ENCODE measurements around the gene TSC22D1. TPM values are rescaled to one million over a fixed set of nuclear protein-coding genes. Genes with fewer than 3 reads are reported as not detected.
"Not testable (repeated sequence)": the region's sequence is repeated elsewhere in the genome, so short reads cannot be mapped to it uniquely, and the experiment has no call there.

TSC22D1 gene
- polyA plus RNA-seq, 3 donors from 2014 or later, result 11.5 to 13.3 (median 12.1) TPM

DNA sequence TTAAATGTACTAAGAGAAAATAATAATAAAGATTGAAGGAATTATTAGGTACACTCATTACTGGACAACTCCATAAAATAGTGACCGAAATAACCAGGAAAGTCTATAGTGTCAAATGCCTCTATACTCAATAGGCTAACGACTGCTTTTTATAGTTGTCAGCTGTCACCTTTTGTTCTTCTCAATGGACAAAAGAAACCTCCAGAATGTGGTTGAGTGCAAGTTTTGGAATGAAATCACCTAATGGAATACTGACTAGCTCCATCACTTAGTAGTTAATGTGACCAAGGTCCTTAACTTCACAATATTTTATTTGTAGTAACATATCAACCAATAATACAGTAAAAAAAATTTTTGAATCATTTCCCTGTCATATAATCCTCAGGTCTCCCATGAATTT, 18.1 kb downstream of the TSC22D1 start:
- Mint-ChIP-seq H3K36me3 (no peaks in the 10 kb centered on the region), H3K4me3 (no peak overlapping the region), H3K9me3 (no peaks in the 10 kb centered on the region), H3K4me1 (peaks cover 2 to 8% of the 10 kb centered on the region in 2 donors), H3K27ac (no peak overlapping the region), H3K27me3 (ENCODE audit: low read depth in 3 of 3) (no peaks in the 10 kb centered on the region)
- DNase-seq, result no peak

DNA sequence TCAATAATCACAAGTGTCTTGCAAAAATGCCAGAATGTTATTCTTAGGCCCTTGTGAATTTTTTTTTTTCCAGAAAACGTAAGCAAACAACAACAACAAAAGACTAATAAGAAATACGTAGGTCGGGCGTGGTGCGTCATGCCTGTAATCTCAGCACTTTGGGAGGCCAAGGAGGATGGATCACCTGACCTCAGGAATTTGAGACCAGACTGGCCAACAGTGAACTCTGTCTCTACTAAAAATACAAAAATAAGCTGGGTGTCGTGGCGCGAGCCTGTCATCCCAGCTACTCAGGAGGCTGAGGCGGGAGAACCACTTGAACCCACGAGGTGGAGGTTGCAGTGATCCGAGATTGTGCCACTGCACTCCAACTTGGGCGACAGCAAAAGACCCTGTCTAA, 20.9 kb downstream of the TSC22D1 start:
- no peak overlapping the region for H3K27ac Mint-ChIP-seq
- H3K36me3 Mint-ChIP-seq, result peaks cover 0 to 6% (median 0%) of the 10 kb centered on the region in 3 donors
- no peaks in the 10 kb centered on the region for H3K9me3 Mint-ChIP-seq
- no peak for DNase-seq
- H3K4me1 Mint-ChIP-seq, result peaks cover 2 to 8% of the 10 kb centered on the region in 2 donors
- no peaks in the 10 kb centered on the region for H3K27me3 Mint-ChIP-seq (ENCODE audit: low read depth in 3 of 3)
- H3K4me3 Mint-ChIP-seq, result no peak overlapping the region

DNA sequence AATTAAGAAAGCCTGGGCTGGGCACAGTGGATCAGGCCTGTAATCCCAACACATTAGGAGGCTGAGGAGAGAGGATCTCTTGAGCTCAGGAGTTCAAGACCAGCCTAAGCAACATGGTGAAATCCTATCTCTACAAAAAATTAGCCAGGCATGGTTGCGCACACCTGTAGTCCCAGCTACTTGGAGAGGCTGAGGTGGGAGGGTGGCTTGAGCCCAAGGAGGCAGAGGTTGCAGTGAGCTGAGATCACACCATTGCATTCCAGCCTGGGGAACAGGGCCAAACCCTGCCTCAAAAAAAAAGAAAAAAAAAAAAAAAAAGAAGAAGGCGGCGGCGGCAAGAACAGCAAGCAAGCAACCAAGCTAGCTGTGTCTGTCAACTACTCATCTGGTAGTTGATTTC, 26.7 kb downstream of the TSC22D1 start:
- no peak overlapping the region for H3K27ac Mint-ChIP-seq
- no peaks in the 10 kb centered on the region for H3K9me3 Mint-ChIP-seq
- H3K4me3 Mint-ChIP-seq, result no peak overlapping the region
- H3K36me3 Mint-ChIP-seq, result peaks cover 0 to 6% (median 0%) of the 10 kb centered on the region in 3 donors
- no peak for DNase-seq
- peaks cover 0 to 4% of the 10 kb centered on the region in 2 donors for H3K4me1 Mint-ChIP-seq
- no peaks in the 10 kb centered on the region for H3K27me3 Mint-ChIP-seq (ENCODE audit: low read depth in 3 of 3)

DNA sequence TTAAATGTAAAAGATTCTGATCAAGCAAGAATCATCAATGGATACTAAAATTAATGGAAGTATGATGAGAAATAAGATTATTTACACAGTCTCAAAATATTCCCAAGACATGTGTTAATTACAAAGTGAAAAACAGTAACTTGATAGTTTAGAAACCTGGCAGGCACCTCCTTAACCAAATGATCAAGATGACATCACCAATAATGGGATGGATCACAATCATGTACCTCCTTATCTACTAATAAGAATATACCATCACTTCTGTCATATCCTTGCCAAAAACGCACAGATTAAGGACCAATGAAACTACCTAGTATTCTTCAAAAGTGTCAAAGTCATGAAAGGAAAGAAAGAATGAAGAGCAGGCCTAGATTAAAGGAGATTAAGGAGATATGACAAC, 30.0 kb downstream of the TSC22D1 start:
- Mint-ChIP-seq H3K36me3 (peaks cover 0 to 4% (median 0%) of the 10 kb centered on the region in 3 donors), H3K27me3 (ENCODE audit: low read depth in 3 of 3) (no peaks in the 10 kb centered on the region), H3K9me3 (no peaks in the 10 kb centered on the region), H3K4me1 (peaks cover 0 to 4% of the 10 kb centered on the region in 2 donors), H3K27ac (no peak overlapping the region), H3K4me3 (no peak overlapping the region)
- no peak for DNase-seq

DNA sequence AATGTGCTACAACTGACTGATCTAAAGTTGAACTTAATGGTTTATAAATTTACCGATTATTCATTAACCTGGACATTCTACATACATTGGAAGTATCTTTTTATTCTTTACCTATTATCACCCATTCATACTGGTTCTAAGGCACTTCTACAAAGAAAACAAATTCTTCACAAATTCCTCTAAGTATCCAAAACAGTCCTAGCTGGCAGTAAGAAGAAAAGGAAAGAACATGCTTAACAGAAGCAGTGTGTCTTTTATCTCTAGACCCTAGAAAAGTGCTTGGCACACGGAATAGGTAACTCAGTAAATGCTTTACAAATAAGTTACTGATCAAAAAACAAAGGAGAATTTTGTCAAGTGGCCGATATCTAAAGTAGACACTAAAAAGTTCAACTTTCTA, 32.8 kb downstream of the TSC22D1 start:
- no peaks in the 10 kb centered on the region for H3K9me3 Mint-ChIP-seq
- H3K4me3 Mint-ChIP-seq, result no peak overlapping the region
- H3K4me1 Mint-ChIP-seq, result peaks cover 0 to 4% of the 10 kb centered on the region in 2 donors
- no peak for DNase-seq
- H3K36me3 Mint-ChIP-seq, result peaks cover 0 to 15% (median 3%) of the 10 kb centered on the region in 3 donors
- no peaks in the 10 kb centered on the region for H3K27me3 Mint-ChIP-seq (ENCODE audit: low read depth in 3 of 3)
- H3K27ac Mint-ChIP-seq, result no peak overlapping the region

DNA sequence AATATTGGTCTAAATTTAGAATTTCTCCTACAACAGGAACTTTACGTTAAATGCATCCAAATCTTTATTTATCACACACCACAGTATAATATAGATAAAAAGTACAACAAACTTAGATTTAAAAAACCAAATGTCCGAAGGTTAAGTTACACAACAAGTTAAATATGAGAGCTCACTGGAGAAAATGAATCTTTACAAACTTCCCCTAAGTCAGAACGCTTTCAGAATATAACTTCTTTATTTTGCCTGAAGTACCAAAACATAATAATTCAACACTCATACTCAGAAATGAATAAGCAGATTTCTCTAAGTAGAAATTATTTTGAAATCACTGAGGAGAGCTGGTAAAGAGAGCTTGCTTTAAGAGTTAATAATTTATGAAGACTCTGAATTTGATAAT, 33.8 kb downstream of the TSC22D1 start:
- peaks cover 0 to 16% (median 3%) of the 10 kb centered on the region in 3 donors for H3K36me3 Mint-ChIP-seq
- DNase-seq, result no peak
- no peaks in the 10 kb centered on the region for H3K27me3 Mint-ChIP-seq (ENCODE audit: low read depth in 3 of 3)
- H3K27ac Mint-ChIP-seq, result no peak overlapping the region
- no peak overlapping the region for H3K4me3 Mint-ChIP-seq
- H3K9me3 Mint-ChIP-seq, result no peaks in the 10 kb centered on the region
- peaks cover 0 to 4% of the 10 kb centered on the region in 2 donors for H3K4me1 Mint-ChIP-seq

DNA sequence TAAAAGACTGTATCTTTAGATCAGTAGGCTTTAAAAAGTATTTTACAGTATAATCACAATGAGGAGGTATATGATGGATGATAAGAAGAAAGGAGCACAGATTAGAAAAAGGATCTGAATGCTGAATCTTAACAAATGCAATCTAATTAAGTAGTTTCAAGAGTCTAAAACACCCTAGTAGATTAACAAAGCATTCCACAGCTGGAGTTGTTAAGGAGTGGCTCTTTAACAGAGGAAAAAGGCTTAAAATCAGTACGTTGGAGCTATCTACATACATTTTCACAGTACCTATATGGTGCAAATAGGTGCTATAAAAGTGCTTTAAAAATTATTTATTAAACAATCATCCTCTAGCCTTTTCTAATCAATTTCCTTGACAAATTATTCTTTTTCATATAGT, 34.5 kb downstream of the TSC22D1 start:
- DNase-seq, result no peak
- Mint-ChIP-seq H3K27ac (no peak overlapping the region), H3K27me3 (ENCODE audit: low read depth in 3 of 3) (no peaks in the 10 kb centered on the region), H3K9me3 (no peaks in the 10 kb centered on the region), H3K4me1 (peaks cover 0 to 4% of the 10 kb centered on the region in 2 donors), H3K4me3 (no peak overlapping the region), H3K36me3 (peaks cover 0 to 16% (median 3%) of the 10 kb centered on the region in 3 donors)

DNA sequence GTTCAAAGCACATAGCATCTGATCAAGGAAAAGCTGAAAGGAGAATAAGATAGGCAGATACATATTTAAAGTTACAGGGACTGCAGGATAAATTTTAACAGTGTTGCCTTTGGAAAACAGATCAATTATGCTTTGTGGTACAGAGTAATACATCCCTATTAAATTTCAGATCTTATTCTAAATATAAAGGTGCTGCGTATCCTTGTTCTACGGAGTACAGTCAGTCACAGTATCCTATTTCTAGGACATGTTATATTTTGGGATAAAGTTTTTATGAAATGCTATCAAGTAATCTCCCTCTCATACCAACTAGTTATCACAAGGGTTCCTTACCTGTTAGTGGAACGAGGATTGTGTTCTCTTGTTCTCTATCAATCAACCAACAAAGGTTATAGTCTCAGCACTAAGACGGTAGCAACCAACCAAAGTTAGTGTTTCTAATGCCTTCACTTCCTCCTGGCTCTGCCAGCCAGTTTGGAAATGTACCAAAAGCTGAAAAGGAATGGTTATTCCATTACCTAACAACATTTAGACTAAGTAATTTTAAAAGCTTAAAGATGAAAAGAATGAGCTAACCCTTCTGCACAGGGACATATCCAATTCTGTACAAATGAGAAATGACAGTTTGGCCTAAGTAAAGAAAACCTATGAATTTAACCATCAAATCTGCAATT, 35.2 kb downstream of the TSC22D1 start:
- DNase-seq, result no peak
- Mint-ChIP-seq H3K4me3 (no peak overlapping the region), H3K36me3 (peaks cover 0 to 16% (median 3%) of the 10 kb centered on the region in 3 donors), H3K4me1 (no peaks in the 10 kb centered on the region), H3K9me3 (no peaks in the 10 kb centered on the region), H3K27me3 (ENCODE audit: low read depth in 3 of 3) (no peaks in the 10 kb centered on the region), H3K27ac (no peak overlapping the region)

DNA sequence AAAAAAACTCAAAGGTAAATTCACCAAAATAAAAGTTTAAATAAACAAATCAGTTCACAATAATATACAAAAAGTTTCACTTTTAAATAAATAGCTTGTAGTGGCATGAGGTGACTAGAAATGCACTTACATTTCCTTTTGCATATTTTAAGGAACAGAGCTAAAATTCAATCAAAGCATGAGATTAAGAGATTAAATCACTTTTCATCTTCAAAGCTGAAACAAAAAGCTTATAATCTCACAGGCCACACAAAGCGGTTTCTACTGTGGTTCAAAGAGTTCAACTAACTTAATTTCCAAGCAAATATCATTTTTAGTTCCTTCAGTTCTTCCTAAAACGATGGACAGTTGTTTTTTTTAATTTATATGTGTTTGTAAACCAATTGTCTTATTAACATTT, 38.9 kb downstream of the TSC22D1 start:
- Mint-ChIP-seq H3K9me3 (no peaks in the 10 kb centered on the region), H3K27ac (no peak overlapping the region)
- DNase-seq, result no peak

DNA sequence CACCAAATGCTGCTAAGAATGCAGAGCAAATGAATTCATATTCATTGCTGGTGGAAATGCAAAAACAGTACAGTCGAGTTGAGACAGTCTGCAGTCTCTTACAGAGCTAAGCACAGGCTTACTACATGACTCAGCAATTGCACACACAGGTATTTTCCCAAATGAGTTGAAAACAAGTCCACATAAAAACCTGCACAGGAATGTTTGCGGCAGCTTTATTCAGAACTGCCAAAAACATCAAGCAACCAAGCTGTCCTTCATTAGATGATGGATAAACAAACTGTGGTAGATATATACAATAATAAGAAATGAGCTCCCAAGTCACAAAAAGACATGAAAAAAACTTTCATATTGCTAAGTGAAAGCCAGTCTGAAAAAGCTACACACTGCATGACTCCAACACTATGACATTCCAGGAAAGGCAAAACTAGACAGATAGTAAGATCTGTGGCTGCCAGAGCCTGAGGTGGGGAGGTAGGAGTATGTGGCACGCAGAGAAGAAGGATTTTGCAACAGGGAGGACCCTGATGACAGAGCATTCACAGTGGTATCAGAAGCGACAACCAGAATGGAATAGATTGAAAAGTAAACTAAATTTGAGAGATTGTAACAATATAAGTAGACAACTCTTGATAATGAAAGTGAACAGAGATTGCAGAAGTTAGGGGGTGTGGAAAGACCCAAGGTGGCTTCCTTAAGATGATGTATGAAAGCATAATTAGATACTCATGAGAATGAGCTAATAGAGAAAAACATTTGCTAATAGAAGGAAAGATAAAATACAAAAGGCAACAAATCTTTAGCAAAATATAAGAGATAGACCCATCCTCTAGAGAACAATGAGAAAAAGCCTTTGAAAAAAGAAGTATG, 52.7 kb downstream of the TSC22D1 start:
- H3K4me1 Mint-ChIP-seq, result peaks cover 0 to 1% of the 10 kb centered on the region in 2 donors
- no peak overlapping the region for H3K4me3 Mint-ChIP-seq
- H3K27ac Mint-ChIP-seq, result no peak overlapping the region
- DNase-seq, result no peak
- H3K36me3 Mint-ChIP-seq, result no peaks in the 10 kb centered on the region
- H3K27me3 Mint-ChIP-seq (ENCODE audit: low read depth in 3 of 3), result peaks cover 0 to 1% (median 0%) of the 10 kb centered on the region in 3 donors
- no peaks in the 10 kb centered on the region for H3K9me3 Mint-ChIP-seq

More for the DNA sequence above, 38.9 kb downstream of the TSC22D1 start:
- Mint-ChIP-seq H3K36me3 (peaks cover 7 to 17% (median 7%) of the 10 kb centered on the region in 3 donors), H3K27me3 (ENCODE audit: low read depth in 3 of 3) (no peaks in the 10 kb centered on the region), H3K4me3 (no peak overlapping the region), H3K4me1 (no peaks in the 10 kb centered on the region)

DNA sequence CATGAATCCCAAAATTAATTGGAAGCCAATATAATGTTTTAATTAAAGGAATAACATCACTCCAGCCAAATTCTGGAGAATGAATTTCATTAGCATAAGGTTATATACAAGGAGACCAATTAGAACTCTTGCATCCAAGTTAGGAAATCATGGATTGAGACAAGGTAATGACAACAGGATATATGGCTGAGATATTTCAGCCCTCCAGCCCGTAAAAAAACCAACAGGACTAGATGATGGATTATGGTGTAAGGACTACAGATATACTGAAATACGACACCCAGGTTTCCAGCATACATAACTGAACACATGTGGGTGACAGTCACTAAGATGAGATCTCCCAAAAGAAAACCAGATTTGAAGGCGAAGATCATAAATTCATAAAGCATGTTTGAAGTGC, 56.5 kb downstream of the TSC22D1 start:
- Mint-ChIP-seq H3K27ac (no peak overlapping the region), H3K27me3 (ENCODE audit: low read depth in 3 of 3) (peaks cover 0 to 3% (median 0%) of the 10 kb centered on the region in 3 donors), H3K4me1 (peaks cover 0 to 1% of the 10 kb centered on the region in 2 donors), H3K36me3 (peaks cover 0 to 3% (median 0%) of the 10 kb centered on the region in 3 donors), H3K4me3 (no peak overlapping the region), H3K9me3 (no peaks in the 10 kb centered on the region)
- DNase-seq, result no peak

DNA sequence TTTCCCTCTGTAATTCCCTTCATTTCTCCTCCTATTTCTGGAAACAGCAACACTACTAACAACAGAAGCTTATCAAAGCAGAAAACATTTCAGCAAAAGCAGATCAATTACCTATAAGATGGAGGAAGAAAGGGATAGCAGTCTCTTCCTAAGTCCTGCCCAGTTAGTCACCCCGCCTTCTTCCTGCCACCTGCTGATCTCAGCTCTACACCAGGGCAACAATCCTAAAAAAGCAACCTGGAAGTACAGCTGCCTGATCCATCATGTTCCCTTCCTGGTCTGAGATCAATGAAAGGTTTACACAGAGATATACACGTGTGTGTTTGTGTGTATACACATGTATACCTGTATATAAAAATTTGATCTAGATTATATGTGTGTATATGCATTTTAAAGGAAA, 59.4 kb downstream of the TSC22D1 start:
- Mint-ChIP-seq H3K36me3 (peaks cover 0 to 17% (median 8%) of the 10 kb centered on the region in 3 donors), H3K4me1 (no peaks in the 10 kb centered on the region), H3K27me3 (ENCODE audit: low read depth in 3 of 3) (peaks cover 0 to 2% (median 0%) of the 10 kb centered on the region in 3 donors), H3K9me3 (no peaks in the 10 kb centered on the region), H3K27ac (no peak overlapping the region), H3K4me3 (no peak overlapping the region)
- no peak for DNase-seq

DNA sequence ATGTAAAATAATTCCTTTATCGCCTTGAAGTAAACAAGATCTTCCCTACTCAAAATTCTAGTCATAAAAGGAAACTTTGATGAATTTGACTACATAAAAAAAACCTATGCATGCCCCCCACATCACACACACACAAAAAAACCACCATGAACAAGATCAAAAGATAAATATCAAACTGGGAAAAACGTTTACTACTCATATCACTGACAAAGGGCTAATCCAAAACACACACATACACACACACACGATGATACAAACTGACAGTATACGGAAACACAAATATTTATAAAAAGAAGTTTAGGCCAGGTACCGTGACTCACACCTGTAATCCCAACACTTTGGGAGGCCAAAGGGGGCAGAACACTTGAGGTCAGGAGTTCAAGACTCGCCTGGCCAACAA, 61.9 kb downstream of the TSC22D1 start:
- H3K36me3 Mint-ChIP-seq, result peaks cover 0 to 24% (median 8%) of the 10 kb centered on the region in 3 donors
- no peaks in the 10 kb centered on the region for H3K4me1 Mint-ChIP-seq
- H3K27me3 Mint-ChIP-seq (ENCODE audit: low read depth in 3 of 3), result peaks cover 0 to 2% (median 0%) of the 10 kb centered on the region in 3 donors
- H3K27ac Mint-ChIP-seq, result peak overlapping the region in 1 of 6 donors; percentile 1
- H3K4me3 Mint-ChIP-seq, result no peak overlapping the region
- H3K9me3 Mint-ChIP-seq, result no peaks in the 10 kb centered on the region
- DNase-seq, result no peak

DNA sequence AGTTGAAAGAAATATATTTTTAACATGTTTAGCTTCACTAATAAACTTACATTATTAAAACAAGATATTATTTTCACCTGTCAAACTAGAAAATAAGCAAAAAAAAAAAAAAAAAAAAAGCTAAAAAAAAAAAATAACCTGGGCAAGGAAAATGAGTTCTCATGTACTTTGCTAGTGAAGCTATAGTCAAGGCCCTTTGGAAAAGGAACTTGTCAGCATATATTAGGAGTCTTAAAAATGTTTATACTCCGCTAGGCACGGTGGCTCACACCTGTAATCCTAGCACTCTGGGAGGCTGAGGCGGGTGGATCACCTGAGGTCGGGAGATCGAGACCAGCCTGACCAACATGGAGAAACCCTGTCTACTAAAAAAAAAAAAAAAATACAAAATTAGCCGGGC, 66.3 kb downstream of the TSC22D1 start:
- H3K27ac Mint-ChIP-seq; DNase-seq; H3K4me3 Mint-ChIP-seq; H3K4me1 Mint-ChIP-seq; H3K27me3 Mint-ChIP-seq (ENCODE audit: low read depth in 3 of 3); H3K9me3 Mint-ChIP-seq: not testable (repeated sequence)
- peaks cover 0 to 20% (median 8%) of the 10 kb centered on the region in 3 donors for H3K36me3 Mint-ChIP-seq

Data from immature natural killer cell (primary cell).